Nephron progenitor cell (in vitro differentiated cells): ENCODE results near the gene BACH1.
A peak's percentile ranks its signal among the peaks of the same experiment; 100 is the strongest.

Source experiments
- DNase-seq: peaks from one replicate; pipeline ENCODE4 v3.0.0; 2021
- H3K27ac Mint-ChIP-seq: 2 replicates; pipeline ENCODE4 v1.8.0; 2021; ENCODE audit warnings: mild to moderate bottlenecking, moderate library complexity, mixed read lengths
- H3K27me3 Mint-ChIP-seq: 2 replicates; pipeline ENCODE4 v1.8.0; 2021; ENCODE audit warnings: mild to moderate bottlenecking, low read depth, mixed read lengths; ENCODE audit not compliant: poor library complexity
- H3K36me3 Mint-ChIP-seq: 2 replicates; pipeline ENCODE4 v1.8.0; 2021; ENCODE audit warnings: low read depth, mixed read lengths
- H3K4me1 Mint-ChIP-seq: 2 replicates; pipeline ENCODE4 v1.8.0; 2021; ENCODE audit warnings: mixed read lengths
- H3K4me3 Mint-ChIP-seq: 2 replicates; pipeline ENCODE4 v1.8.0; 2021; ENCODE audit warnings: mild to moderate bottlenecking, moderate library complexity, mixed read lengths
- H3K9me3 Mint-ChIP-seq: 2 replicates; pipeline ENCODE4 v1.8.0; 2021; ENCODE audit warnings: mild to moderate bottlenecking, moderate library complexity, mixed read lengths
- CTCF ChIP-seq: fragments of 200-600 bp; sonication (generic); IDR thresholded peaks from 2 replicates; pipeline ENCODE4 v1.5.0; 2021; ENCODE audit warnings: antibody characterized with exemption

The BACH1 gene

DNA sequence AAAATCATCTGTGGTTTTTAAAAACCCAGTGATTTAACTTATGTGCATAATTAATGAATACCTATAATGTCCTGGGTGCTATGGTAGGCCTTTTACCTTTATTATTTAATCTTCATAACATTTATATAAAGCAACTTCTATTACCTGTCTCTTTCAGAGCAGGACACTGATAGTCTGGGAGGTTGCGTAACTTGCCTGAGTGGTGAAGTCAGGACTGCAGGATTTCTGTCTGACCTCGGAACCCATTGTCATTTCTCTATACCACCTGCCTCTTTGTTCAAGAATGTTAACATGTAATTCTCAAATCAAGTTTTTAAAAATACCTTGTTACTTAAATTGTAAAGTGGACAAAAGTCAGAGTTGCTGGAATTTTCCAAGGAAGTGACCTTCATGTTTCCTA lies 41.0 kb upstream of the BACH1 start:
- Mint-ChIP-seq H3K4me1 (no peaks in the 10 kb centered on the region), H3K4me3 (no peak overlapping the region), H3K9me3 (peaks cover 30% of the 10 kb centered on the region), H3K27me3 (peaks cover 4% of the 10 kb centered on the region), H3K36me3 (no peaks in the 10 kb centered on the region), H3K27ac (no peak overlapping the region)
- TF ChIP-seq CTCF = no peak
- DNase-seq = no peak

- Mint-ChIP-seq H3K4me1 (no peaks in the 10 kb centered on the region), H3K36me3 (no peaks in the 10 kb centered on the region), H3K27me3 (peaks cover 4% of the 10 kb centered on the region), H3K9me3 (peaks cover 19% of the 10 kb centered on the region), H3K27ac (no peak overlapping the region), H3K4me3 (no peak overlapping the region)
- DNase-seq = no peak
- no peak for TF ChIP-seq CTCF
These were observed 39.9 kb upstream of the BACH1 start for GRCh38 chr21:29258626-29259338.

DNA sequence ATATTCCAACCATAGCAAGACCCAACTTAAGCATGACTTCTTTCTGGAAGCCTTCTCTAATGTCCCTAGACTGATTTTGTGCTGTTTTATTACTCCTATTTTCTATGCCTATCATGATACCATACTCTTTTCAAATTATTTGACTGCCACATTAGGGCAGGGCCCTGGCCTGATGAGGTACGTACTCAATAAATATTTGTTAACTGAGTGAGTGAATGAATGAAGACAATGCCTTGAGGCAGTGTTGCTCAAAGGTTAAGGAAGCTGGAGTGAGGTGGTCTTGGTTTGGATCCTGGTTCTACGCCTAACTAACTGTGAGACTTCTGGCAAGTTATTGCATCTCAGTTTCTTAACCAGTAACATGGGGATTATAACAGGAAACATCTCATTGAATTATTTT lies 38.3 kb upstream of the BACH1 start:
- DNase-seq = no peak
- H3K27me3 Mint-ChIP-seq = peaks cover 7% of the 10 kb centered on the region
- H3K9me3 Mint-ChIP-seq = peaks cover 5% of the 10 kb centered on the region
- no peak for TF ChIP-seq CTCF
- H3K27ac Mint-ChIP-seq = no peak overlapping the region
- H3K4me1 Mint-ChIP-seq = no peaks in the 10 kb centered on the region
- no peak overlapping the region for H3K4me3 Mint-ChIP-seq
- H3K36me3 Mint-ChIP-seq = no peaks in the 10 kb centered on the region

- H3K27me3 Mint-ChIP-seq = peaks cover 11% of the 10 kb centered on the region
These were observed 36.9 kb upstream of the BACH1 start for GRCh38 chr21:29261555-29262540.

GRCh38 chr21:29264721-29265120 lies 34.0 kb upstream of the BACH1 start:
- Mint-ChIP-seq H3K27me3 (peaks cover 10% of the 10 kb centered on the region), H3K9me3 (no peaks in the 10 kb centered on the region), H3K4me3 (no peak overlapping the region), H3K27ac (peak overlapping the region; percentile 64), H3K4me1 (no peaks in the 10 kb centered on the region), H3K36me3 (no peaks in the 10 kb centered on the region)
- no peak for TF ChIP-seq CTCF
- DNase-seq = no peak

More at GRCh38 chr21:29261555-29262540, 36.9 kb upstream of the BACH1 start:
- no peaks in the 10 kb centered on the region for H3K36me3 Mint-ChIP-seq
- no peak for DNase-seq
- no peaks in the 10 kb centered on the region for H3K9me3 Mint-ChIP-seq
- H3K27ac Mint-ChIP-seq = no peak overlapping the region
- no peak for TF ChIP-seq CTCF
- no peak overlapping the region for H3K4me3 Mint-ChIP-seq
- no peaks in the 10 kb centered on the region for H3K4me1 Mint-ChIP-seq
